ENCODE data around the gene SP6. TPM values are rescaled to one million over a fixed set of nuclear protein-coding genes. Genes with fewer than 3 reads are reported as not detected.
A peak's percentile ranks its signal among the peaks of the same experiment; 100 is the strongest.

Gene SP6
- total RNA-seq, 5 donors from 2014 or later (not counting 1 experiment from before 2014, with no cell fraction given) = 0.10 to 0.26 (median 0.13) TPM

GRCh38 chr17:47841488-47842291, 9.3 kb downstream of the SP6 start:
- no peaks in the 10 kb centered on the region for H3K9me3 ChIP-seq
- H3K4me1 Mint-ChIP-seq = peaks cover 32 to 34% (median 32%) of the 10 kb centered on the region in 3 donors
- H3K4me1 ChIP-seq (ENCODE audit: control insufficient read depth in 1 of 2, extremely low read depth in 1 of 2, insufficient read depth in 2 of 2, low read length in 2 of 2) = peaks cover 3 to 23% of the 10 kb centered on the region in 2 experiments
- ChIA-PET CTCF (interaction anchor here (0.6 to 3.2 kb wide), 17 partner anchors 9 to 233 kb away, joined by 3 to 27 read pairs (median 5); partner anchors contain the start of genes CDK5RAP3 (in 1 of the 2), LRRC46 (in 1 of the 2), MRPL10 (in 1 of the 2) and PNPO (in 1 of the 2)), POLR2A (interaction anchor here (1.0 to 1.6 kb wide), 2 partner anchors 10 to 52 kb away, joined by 4 read pairs; partner anchors contain the start of genes LRRC46 (in 1 of the 2) and MRPL10 (in 1 of the 2))
- peak overlapping the region in 1 of 2 donors; percentile 94 for H3K4me3 ChIP-seq (ENCODE audit: control insufficient read depth in 1 of 2, extremely low read depth in 1 of 2, low read length in 1 of 2)
- peak in 1 of 35 experiments; percentile 28 for DNase-seq
- peak overlapping the region; percentile 60 for H3K27ac ChIP-seq (ENCODE audit: low read length)
- peaks cover 2% of the 10 kb centered on the region for H3K36me3 Mint-ChIP-seq
- H3K27me3 Mint-ChIP-seq = peaks cover 22 to 28% of the 10 kb centered on the region in 2 donors
- no peak for ATAC-seq (replicated peaks in 1 of 4)
- WGBS (ENCODE audit: insufficient coverage) = 62% methylated on average over 8 of the region's 16 CpGs
- H3K4me3 Mint-ChIP-seq = peak overlapping the region; percentile 94 to 96 (median 96)
- H3K9me3 Mint-ChIP-seq = no peaks in the 10 kb centered on the region
- peaks cover 14 to 18% of the 10 kb centered on the region in 2 donors for H3K36me3 ChIP-seq (ENCODE audit: control insufficient read depth in 2 of 2, extremely low read depth in 1 of 2, insufficient read depth in 1 of 2, low read length in 1 of 2)
- H3K27me3 ChIP-seq (replicated peaks in 1 of 2; ENCODE audit: control insufficient read depth in 2 of 2, extremely low read depth in 1 of 2, insufficient read depth in 2 of 2, low read length in 1 of 2) = peaks cover 12 to 31% of the 10 kb centered on the region in 2 experiments
- peak overlapping the region; percentile 85 to 93 for H3K27ac Mint-ChIP-seq

DNA sequence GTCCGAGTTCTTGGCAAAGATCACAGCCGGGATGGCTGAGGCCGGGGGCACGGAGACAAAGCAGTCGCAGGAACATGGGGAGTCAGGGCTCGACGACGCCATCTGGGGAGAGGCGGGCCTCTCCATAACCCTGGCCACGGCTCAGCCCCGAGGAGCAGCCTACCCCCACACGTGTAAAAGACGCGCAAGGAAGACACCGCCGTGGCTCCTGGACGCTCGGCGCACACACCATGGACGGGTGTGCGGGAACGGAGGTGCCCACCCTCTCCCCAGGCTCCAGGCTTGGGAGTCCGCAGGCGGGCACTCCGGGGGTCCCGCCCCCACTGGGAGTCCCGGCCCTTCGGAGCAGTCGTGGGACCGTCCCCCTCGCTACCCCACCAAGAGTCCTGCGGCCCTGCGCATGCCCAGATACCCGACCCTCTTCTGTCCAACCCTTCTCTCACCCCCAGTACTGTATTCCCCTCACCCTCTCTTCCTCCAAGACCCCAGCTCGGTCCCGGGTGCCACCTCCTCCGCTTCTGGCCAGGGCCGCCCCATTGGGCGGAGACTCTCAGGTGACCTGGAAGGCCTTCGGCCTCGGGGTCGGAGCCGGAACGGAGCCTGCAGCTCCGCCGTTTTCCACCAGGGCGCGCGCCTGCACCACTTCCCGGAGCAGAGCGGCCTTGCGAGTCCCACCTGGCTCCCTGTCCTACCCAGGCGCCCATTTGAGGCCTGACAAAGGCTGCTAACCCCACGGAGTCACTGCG, 10.0 kb downstream of the SP6 start, which contains the start of gene SCRN2:
SCRN2 (minus strand) TSS at position 532 of the 746 bp plus-strand sequence; CDS start at position 102, 430 bp downstream.
- Mint-ChIP-seq H3K27me3 (peaks cover 15 to 21% of the 10 kb centered on the region in 2 donors), H3K9me3 (no peaks in the 10 kb centered on the region), H3K27ac (peak within 1 kb of the TSS; percentile 85 to 93), H3K36me3 (peaks cover 2% of the 10 kb centered on the region), H3K4me1 (peaks cover 30 to 35% (median 31%) of the 10 kb centered on the region in 3 donors), H3K4me3 (peak within 1 kb of the TSS; percentile 94 to 96 (median 96))
- H3K4me3 ChIP-seq (ENCODE audit: control insufficient read depth in 1 of 2, extremely low read depth in 1 of 2, low read length in 1 of 2) = peak within 1 kb of the TSS; percentile 72 to 94
- peaks cover 4 to 24% of the 10 kb centered on the region in 2 experiments for H3K27me3 ChIP-seq (replicated peaks in 1 of 2; ENCODE audit: control insufficient read depth in 2 of 2, extremely low read depth in 1 of 2, insufficient read depth in 2 of 2, low read length in 1 of 2)
- peak; percentile 89 to 93 (median 90) for ATAC-seq (replicated peaks in 1 of 4)
- under 1% methylated on average over 50 of the region's 55 CpGs for WGBS (ENCODE audit: insufficient coverage)
- CTCF ChIA-PET = interaction anchor here (0.6 to 3.2 kb wide), 19 partner anchors 10 to 182 kb away, joined by 3 to 27 read pairs (median 4); partner anchors contain the start of genes CDK5RAP3 (in 1 of the 2), LRRC46 (in 1 of the 2), MRPL10 (in 1 of the 2) and PNPO (in 1 of the 2)
- H3K4me1 ChIP-seq (ENCODE audit: control insufficient read depth in 1 of 2, extremely low read depth in 1 of 2, insufficient read depth in 2 of 2, low read length in 2 of 2) = peaks cover 3 to 22% of the 10 kb centered on the region in 2 experiments
- POLR2A ChIA-PET = interaction anchor here (1.0 to 1.6 kb wide), 2 partner anchors 9 to 53 kb away, joined by 4 read pairs; partner anchors contain the start of genes LRRC46 (in 1 of the 2) and MRPL10 (in 1 of the 2)
- DNase-seq = peak; percentile 53 to 89 (median 75)
- H3K36me3 ChIP-seq (ENCODE audit: control insufficient read depth in 2 of 2, extremely low read depth in 1 of 2, insufficient read depth in 1 of 2, low read length in 1 of 2) = peaks cover 16 to 20% of the 10 kb centered on the region in 2 donors
- H3K27ac ChIP-seq (ENCODE audit: low read length) = peak within 1 kb of the TSS; percentile 60
- H3K9me3 ChIP-seq = no peaks in the 10 kb centered on the region

GRCh38 chr17:47840001-47840741, 10.8 kb downstream of the SP6 start:
- Histone ChIP-seq H3K4me3 (ENCODE audit: control insufficient read depth in 1 of 2, extremely low read depth in 1 of 2, low read length in 1 of 2) (peak overlapping the region; percentile 72 to 94), H3K4me1 (ENCODE audit: control insufficient read depth in 1 of 2, extremely low read depth in 1 of 2, insufficient read depth in 2 of 2, low read length in 2 of 2) (peaks cover 3 to 30% of the 10 kb centered on the region in 2 experiments), H3K27me3 (replicated peaks in 1 of 2; ENCODE audit: control insufficient read depth in 2 of 2, extremely low read depth in 1 of 2, insufficient read depth in 2 of 2, low read length in 1 of 2) (peaks cover 0 to 16% of the 10 kb centered on the region in 2 experiments), H3K9me3 (no peaks in the 10 kb centered on the region), H3K36me3 (ENCODE audit: control insufficient read depth in 2 of 2, extremely low read depth in 1 of 2, insufficient read depth in 1 of 2, low read length in 1 of 2) (peaks cover 16 to 20% of the 10 kb centered on the region in 2 donors), H3K27ac (ENCODE audit: low read length) (no peak overlapping the region)
- Mint-ChIP-seq H3K27ac (peak overlapping the region in 1 of 2 donors; percentile 93), H3K4me1 (peaks cover 36 to 42% (median 38%) of the 10 kb centered on the region in 3 donors), H3K4me3 (peak overlapping the region; percentile 94 to 96 (median 96)), H3K9me3 (no peaks in the 10 kb centered on the region), H3K27me3 (peaks cover 8 to 13% of the 10 kb centered on the region in 2 donors), H3K36me3 (peaks cover 2% of the 10 kb centered on the region)
- no peak for DNase-seq
- 56% methylated on average over 11 of the region's 17 CpGs for WGBS (ENCODE audit: insufficient coverage)
- ChIA-PET CTCF (interaction anchor here (0.6 to 3.2 kb wide), 11 partner anchors 9 to 181 kb away, joined by 3 to 27 read pairs (median 4); partner anchors contain the start of genes CDK5RAP3 (in 1 of the 2), LRRC46 (in 1 of the 2), MRPL10 (in 1 of the 2) and PNPO (in 1 of the 2)), POLR2A (interaction anchor here (0.6 to 1.6 kb wide), 2 partner anchors 54 to 85 kb away, joined by 4 to 5 read pairs; no protein-coding TSS in a partner anchor)
- ATAC-seq (replicated peaks in 1 of 4) = no peak

DNA sequence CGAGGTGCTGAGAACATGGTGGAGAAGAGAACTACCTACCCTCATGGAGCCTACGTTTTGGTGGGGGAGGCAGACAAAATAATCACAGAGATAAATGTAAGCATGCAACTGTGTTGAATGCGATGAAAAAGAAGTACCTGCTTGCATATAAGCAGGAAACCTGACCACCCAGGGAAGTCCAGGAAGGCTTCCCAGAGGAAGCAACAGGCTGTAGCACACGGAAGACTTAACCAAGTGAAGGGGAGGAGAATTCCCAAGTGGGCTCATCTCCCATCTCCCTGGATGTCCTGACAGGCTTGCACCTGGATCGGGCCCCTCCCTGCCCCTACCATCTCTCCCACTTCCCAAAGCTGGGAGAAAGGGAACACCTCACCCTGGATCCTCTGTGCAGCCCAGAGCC, 11.9 kb downstream of the SP6 start:
- Histone ChIP-seq H3K4me3 (ENCODE audit: control insufficient read depth in 1 of 2, extremely low read depth in 1 of 2, low read length in 1 of 2) (no peak overlapping the region), H3K36me3 (ENCODE audit: control insufficient read depth in 2 of 2, extremely low read depth in 1 of 2, insufficient read depth in 1 of 2, low read length in 1 of 2) (peaks cover 16 to 20% of the 10 kb centered on the region in 2 donors), H3K4me1 (ENCODE audit: control insufficient read depth in 1 of 2, extremely low read depth in 1 of 2, insufficient read depth in 2 of 2, low read length in 2 of 2) (peaks cover 10 to 41% of the 10 kb centered on the region in 2 experiments), H3K27me3 (replicated peaks in 1 of 2; ENCODE audit: control insufficient read depth in 2 of 2, extremely low read depth in 1 of 2, insufficient read depth in 2 of 2, low read length in 1 of 2) (peaks cover 0 to 6% of the 10 kb centered on the region in 2 experiments), H3K9me3 (no peaks in the 10 kb centered on the region), H3K27ac (ENCODE audit: low read length) (no peak overlapping the region)
- POLR2A ChIA-PET = no interaction called here
- no CpG with 5 or more reads among the region's 5 CpGs for WGBS (ENCODE audit: insufficient coverage)
- Mint-ChIP-seq H3K27ac (no peak overlapping the region), H3K27me3 (peaks cover 0 to 3% of the 10 kb centered on the region in 2 donors), H3K4me3 (peak overlapping the region; percentile 25 to 96 (median 28)), H3K9me3 (no peaks in the 10 kb centered on the region), H3K36me3 (peaks cover 2% of the 10 kb centered on the region), H3K4me1 (peaks cover 47 to 53% (median 49%) of the 10 kb centered on the region in 3 donors)
- no peak for ATAC-seq (replicated peaks in 1 of 4)
- no peak for DNase-seq
- CTCF ChIA-PET = no interaction called here

DNA sequence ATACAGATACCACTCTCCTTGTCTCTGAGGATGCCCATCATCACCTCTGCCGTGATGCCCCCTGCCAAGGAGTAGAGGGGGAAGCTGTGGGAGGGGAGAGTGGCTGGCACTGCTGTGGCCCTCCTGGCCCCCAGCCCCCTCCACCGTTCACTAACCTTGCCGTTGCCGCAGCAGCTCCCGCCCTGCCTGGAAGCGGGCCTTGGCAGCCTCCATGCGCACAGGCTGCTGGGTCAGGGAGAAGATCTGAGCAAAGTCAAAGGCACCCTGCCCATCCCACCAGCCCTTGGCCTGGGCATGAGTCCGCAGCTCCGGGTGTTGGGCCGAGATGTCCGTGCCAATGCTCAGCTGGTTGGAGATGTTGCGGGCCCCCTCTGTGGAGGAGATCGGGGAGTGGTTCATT, 12.3 kb downstream of the SP6 start:
- no peak overlapping the region for H3K27ac Mint-ChIP-seq
- POLR2A ChIA-PET = no interaction called here

More for the DNA sequence above, 12.3 kb downstream of the SP6 start:
- CTCF ChIA-PET = no interaction called here
- H3K4me3 Mint-ChIP-seq = no peak overlapping the region
- H3K4me1 ChIP-seq (ENCODE audit: control insufficient read depth in 1 of 2, extremely low read depth in 1 of 2, insufficient read depth in 2 of 2, low read length in 2 of 2) = peaks cover 11 to 45% of the 10 kb centered on the region in 2 experiments
- peaks cover 0 to 2% of the 10 kb centered on the region in 2 donors for H3K27me3 Mint-ChIP-seq
- whole genome bisulfite sequencing (ENCODE audit: insufficient coverage) = 100% methylated on average over 6 of the region's 13 CpGs
- ATAC-seq (replicated peaks in 1 of 4) (no peak), DNase-seq (no peak)
- H3K4me1 Mint-ChIP-seq = peaks cover 49 to 57% (median 51%) of the 10 kb centered on the region in 3 donors
- H3K9me3 Mint-ChIP-seq = no peaks in the 10 kb centered on the region
- H3K36me3 ChIP-seq (ENCODE audit: control insufficient read depth in 2 of 2, extremely low read depth in 1 of 2, insufficient read depth in 1 of 2, low read length in 1 of 2) = peaks cover 16 to 20% of the 10 kb centered on the region in 2 donors
- no peak overlapping the region for H3K4me3 ChIP-seq (ENCODE audit: control insufficient read depth in 1 of 2, extremely low read depth in 1 of 2, low read length in 1 of 2)
- H3K27me3 ChIP-seq (replicated peaks in 1 of 2; ENCODE audit: control insufficient read depth in 2 of 2, extremely low read depth in 1 of 2, insufficient read depth in 2 of 2, low read length in 1 of 2) = peaks cover 0 to 1% of the 10 kb centered on the region in 2 experiments
- no peak overlapping the region for H3K27ac ChIP-seq (ENCODE audit: low read length)
- peaks cover 2% of the 10 kb centered on the region for H3K36me3 Mint-ChIP-seq
- no peaks in the 10 kb centered on the region for H3K9me3 ChIP-seq

Data from T-cell (primary cell).